Esophagus muscularis mucosa (tissue), 4 donors: ENCODE measurements around the gene MRTFA.

Experiments
- CTCF ChIP-seq, 3 experiments: fragments of 200-600 bp in 2 of 3; fragments of 450-650 bp in 1 of 3; sonication (generic) in 2 of 3; IDR thresholded peaks; one replicate each; pipeline ENCODE4 v1.5.1; 2017 to 2019; ENCODE audit warnings: antibody characterized with exemption in 3 of 3, mild to moderate bottlenecking in 2 of 3, moderate library complexity in 1 of 3
- EP300 ChIP-seq: sonication (generic); formaldehyde crosslinking; IDR thresholded peaks from one replicate; pipeline ENCODE4 v1.6.1; 2017; ENCODE audit warnings: antibody characterized with exemption
- POLR2A ChIP-seq: fragments of 450-650 bp; IDR thresholded peaks from one replicate; pipeline ENCODE4 v1.6.1; 2017; ENCODE audit warnings: antibody characterized with exemption, moderate library complexity, mild to moderate bottlenecking, low read depth
- POLR2AphosphoS5 ChIP-seq, 2 donors: sonication (generic); formaldehyde crosslinking; IDR thresholded peaks; one replicate each; pipeline ENCODE4 v1.6.1; 2017; ENCODE audit warnings: antibody characterized with exemption in 2 of 2

GRCh38 chr22:40659166-40659565 lies 22.6 kb upstream of the MRTFA start:
- TF ChIP-seq CTCF (IDR thresholded peaks at IDR 0.05) = no peak
- TF ChIP-seq POLR2AphosphoS5 (IDR thresholded peaks at IDR 0.05) = no peak
- TF ChIP-seq POLR2A = no peak
- TF ChIP-seq EP300 = no peak
